ENCODE data around the gene GUK1.

DNA sequence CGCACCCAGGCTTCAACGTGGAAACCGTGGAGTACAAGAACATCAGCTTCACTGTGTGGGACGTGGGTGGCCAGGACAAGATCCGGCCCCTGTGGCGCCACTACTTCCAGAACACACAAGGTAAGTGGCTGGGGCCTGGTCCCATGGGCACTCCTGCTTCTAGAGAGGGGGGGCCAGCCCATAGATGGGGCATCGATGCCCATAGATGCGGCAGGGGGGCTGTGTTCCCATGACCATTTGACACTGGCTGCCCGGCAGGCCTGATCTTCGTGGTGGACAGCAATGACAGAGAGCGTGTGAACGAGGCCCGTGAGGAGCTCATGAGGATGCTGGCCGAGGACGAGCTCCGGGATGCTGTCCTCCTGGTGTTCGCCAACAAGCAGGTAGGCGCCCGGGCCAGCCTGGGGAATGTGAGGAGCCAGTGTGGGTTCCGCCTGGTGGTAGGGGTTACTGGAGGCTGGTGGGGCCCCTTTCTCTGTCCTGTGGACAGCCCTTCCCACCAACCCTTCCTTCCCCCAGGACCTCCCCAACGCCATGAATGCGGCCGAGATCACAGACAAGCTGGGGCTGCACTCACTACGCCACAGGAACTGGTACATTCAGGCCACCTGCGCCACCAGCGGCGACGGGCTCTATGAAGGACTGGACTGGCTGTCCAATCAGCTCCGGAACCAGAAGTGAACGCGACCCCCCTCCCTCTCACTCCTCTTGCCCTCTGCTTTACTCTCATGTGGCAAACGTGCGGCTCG is 42.6 kb upstream of the GUK1 start:
- peak; percentile 41 for TF ChIP-seq POLR2AphosphoS5 (IDR thresholded peaks at IDR 0.05; ENCODE audit: low read depth, low read length)
- TF ChIP-seq POLR2A (IDR thresholded peaks at IDR 0.05; ENCODE audit: low read depth, low read length) = no peak
